Lower lobe of right lung (tissue), 2 donors: ENCODE data around the gene SPAG7. TPM values are rescaled to one million over a fixed set of nuclear protein-coding genes. Genes with fewer than 3 reads are reported as not detected.

ENCODE experiments used
- ATAC-seq, 2 donors: fragments of 200-7000 bp; cut with Tn5 transposase; one replicate each; pipeline ENCODE4 v1.9.1; 2020 to 2022; ENCODE audit warnings: mild to moderate bottlenecking in 2 of 2, moderate library complexity in 2 of 2
- DNase-seq: peaks from one replicate; pipeline ENCODE4 v3.0.0-alpha.2; 2020
- H3K27ac ChIP-seq: fragments of 200-600 bp; one replicate; pipeline ENCODE4 v1.8.0; 2022
- H3K27me3 ChIP-seq: fragments of 200-600 bp; one replicate; pipeline ENCODE4 v1.8.0; 2022; ENCODE audit warnings: low read depth
- H3K36me3 ChIP-seq: fragments of 200-600 bp; one replicate; pipeline ENCODE4 v1.8.0; 2022; ENCODE audit warnings: mild to moderate bottlenecking
- H3K4me1 ChIP-seq: fragments of 200-600 bp; one replicate; pipeline ENCODE4 v1.8.0; 2022
- H3K4me3 ChIP-seq: fragments of 200-600 bp; one replicate; pipeline ENCODE4 v1.8.0; 2022; ENCODE audit warnings: mild to moderate bottlenecking
- H3K9me3 ChIP-seq: fragments of 200-600 bp; one replicate; pipeline ENCODE4 v1.8.0; 2022
- intact Hi-C: fragments of 100-400 bp; cut with DNase I; formaldehyde crosslinking; loops from one replicate; pipeline ENCODE4 v1.11.0; 2022
- total RNA-seq: library from RNA; stranded (reverse); fragmentation: NEBNext Ultra II Directional; extraction: Animal tissue kit (Norgen Biotek cat#: 25700); gene quantifications from one replicate; pipeline ENCODE4 v1.2.1, GENCODE V29; 2021
- TF ChIP-seq, protein P1 (sequence below): fragments of 200-600 bp; IDR thresholded peaks from one replicate; pipeline ENCODE4 v1.8.0; 2022; ENCODE audit warnings: antibody characterized with exemption, mild to moderate bottlenecking
- donor health status: DM: no; HTN: yes; CAD: no; lungs with severe emphysema.

The SPAG7 gene
- total RNA-seq, 1 donor from 2014 or later, result 56.3 TPM

DNA sequence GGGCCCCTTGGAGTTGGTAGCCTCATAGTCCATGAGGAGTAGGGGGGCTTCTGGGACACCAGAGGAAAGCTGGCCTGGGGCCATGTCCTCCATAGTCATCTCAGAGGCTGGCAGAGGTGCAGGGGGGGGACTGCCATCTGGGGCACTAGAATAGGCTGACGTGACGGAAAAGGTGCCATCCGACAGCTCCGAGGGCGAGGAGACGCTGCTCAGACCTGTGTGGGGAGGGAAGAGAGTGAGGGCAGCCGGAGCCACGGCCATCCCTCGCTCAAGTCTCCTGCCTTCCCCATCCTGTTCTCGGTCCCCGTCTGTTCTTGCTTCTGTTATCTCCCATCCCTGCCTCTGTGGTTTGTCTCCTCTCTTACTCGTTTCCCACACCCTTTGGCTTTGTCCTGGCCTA, 4.7 kb upstream of the SPAG7 start:
- TF ChIP-seq, protein P1, sequence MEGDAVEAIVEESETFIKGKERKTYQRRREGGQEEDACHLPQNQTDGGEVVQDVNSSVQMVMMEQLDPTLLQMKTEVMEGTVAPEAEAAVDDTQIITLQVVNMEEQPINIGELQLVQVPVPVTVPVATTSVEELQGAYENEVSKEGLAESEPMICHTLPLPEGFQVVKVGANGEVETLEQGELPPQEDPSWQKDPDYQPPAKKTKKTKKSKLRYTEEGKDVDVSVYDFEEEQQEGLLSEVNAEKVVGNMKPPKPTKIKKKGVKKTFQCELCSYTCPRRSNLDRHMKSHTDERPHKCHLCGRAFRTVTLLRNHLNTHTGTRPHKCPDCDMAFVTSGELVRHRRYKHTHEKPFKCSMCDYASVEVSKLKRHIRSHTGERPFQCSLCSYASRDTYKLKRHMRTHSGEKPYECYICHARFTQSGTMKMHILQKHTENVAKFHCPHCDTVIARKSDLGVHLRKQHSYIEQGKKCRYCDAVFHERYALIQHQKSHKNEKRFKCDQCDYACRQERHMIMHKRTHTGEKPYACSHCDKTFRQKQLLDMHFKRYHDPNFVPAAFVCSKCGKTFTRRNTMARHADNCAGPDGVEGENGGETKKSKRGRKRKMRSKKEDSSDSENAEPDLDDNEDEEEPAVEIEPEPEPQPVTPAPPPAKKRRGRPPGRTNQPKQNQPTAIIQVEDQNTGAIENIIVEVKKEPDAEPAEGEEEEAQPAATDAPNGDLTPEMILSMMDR, result no peak
- intact Hi-C loops, result no loop called here
- Histone ChIP-seq H3K27ac (no peak overlapping the region), H3K4me1 (peaks cover 36% of the 10 kb centered on the region), H3K4me3 (no peak overlapping the region), H3K36me3 (peaks cover 77% of the 10 kb centered on the region), H3K27me3 (no peaks in the 10 kb centered on the region), H3K9me3 (no peaks in the 10 kb centered on the region)
- no peak for ATAC-seq
- no peak for DNase-seq

DNA sequence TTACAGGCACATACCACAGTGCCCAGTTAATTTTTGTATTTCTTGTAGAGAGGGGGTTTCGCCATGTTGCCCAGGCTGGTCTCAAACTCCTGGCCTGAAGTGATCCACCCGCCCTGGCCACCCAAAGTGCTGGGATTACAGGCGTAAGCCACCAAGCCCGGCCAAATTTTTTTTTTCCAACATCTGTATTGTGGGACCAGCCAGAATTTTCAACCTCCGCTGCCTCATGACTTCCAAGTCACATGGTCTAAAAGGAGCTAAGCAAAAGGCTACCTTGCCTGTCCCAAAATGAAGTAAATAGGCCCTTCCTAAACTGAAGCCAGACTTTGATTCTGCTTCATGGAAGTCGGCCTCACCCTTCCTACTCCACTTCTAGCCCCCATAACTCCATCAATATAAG, 4.2 kb upstream of the SPAG7 start:
- Histone ChIP-seq H3K4me1 (peaks cover 36% of the 10 kb centered on the region), H3K36me3 (peaks cover 72% of the 10 kb centered on the region), H3K9me3 (no peaks in the 10 kb centered on the region), H3K27me3 (no peaks in the 10 kb centered on the region), H3K4me3 (no peak overlapping the region), H3K27ac (no peak overlapping the region)
- ATAC-seq, result no peak
- intact Hi-C loops, result no loop called here
- no peak for DNase-seq
- TF ChIP-seq, protein P1, result no peak

DNA sequence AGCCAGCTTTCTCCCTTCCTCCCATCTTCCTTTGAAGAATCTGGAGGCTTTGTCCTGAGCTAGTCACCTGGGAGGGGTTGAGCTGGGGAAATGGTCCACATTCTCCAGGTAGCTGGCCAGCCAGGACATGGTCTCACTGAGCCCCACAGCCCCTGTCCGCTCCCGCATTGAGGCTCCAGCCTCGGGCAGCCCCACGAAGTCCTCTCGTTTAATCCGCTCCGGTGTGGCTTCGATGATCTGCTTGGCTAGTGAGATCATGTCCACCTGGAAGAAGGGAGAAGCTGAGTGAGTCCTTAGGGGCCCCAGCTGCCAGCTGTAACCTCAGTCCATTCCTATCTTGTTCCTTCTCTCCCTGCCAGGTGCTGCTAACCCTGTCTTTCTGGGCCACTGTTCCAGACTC, 2.7 kb upstream of the SPAG7 start:
- Histone ChIP-seq H3K36me3 (peaks cover 57% of the 10 kb centered on the region), H3K9me3 (no peaks in the 10 kb centered on the region), H3K4me3 (no peak overlapping the region), H3K27me3 (no peaks in the 10 kb centered on the region), H3K27ac (peak overlapping the region; percentile 34), H3K4me1 (peaks cover 50% of the 10 kb centered on the region)
- no peak for ATAC-seq
- TF ChIP-seq, protein P1, result no peak
- no peak for DNase-seq
- intact Hi-C loops, result no loop called here

DNA sequence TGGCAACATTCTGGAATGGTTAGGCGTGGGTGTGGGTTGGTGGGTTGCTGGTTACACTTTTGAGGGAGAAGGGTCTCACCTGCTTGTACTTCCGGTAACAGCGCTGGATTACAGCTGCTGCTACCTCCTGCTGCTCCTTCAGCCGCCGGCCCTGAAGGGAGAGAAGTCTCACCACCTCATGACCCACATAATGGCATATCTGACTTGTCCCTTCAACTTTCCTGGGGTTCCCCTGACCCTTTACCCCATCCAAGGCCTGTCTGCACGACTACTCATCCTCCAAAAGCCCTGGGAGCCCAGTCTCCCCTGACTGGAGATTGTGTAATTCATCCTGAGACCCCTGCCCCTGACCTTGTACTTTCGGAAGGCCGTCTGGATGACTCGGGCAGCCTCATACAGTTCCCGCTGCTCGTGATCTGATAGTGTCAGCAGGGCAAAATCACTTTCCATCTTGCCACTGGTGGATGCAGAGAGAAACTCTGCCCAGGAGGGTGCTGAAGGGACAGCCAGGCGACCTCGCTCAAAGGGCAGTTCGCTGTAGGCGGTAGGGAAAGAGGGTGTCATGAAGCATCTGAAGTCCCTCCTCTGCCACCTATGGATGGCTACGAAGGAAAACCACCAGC, 2.0 kb upstream of the SPAG7 start:
- Histone ChIP-seq H3K9me3 (no peaks in the 10 kb centered on the region), H3K4me3 (peak overlapping the region; percentile 94), H3K27me3 (no peaks in the 10 kb centered on the region), H3K36me3 (peaks cover 55% of the 10 kb centered on the region), H3K27ac (peak overlapping the region; percentile 34), H3K4me1 (peaks cover 52% of the 10 kb centered on the region)
- intact Hi-C loops, result no loop called here
- ATAC-seq, result no peak
- TF ChIP-seq, protein P1, result no peak
- no peak for DNase-seq

DNA sequence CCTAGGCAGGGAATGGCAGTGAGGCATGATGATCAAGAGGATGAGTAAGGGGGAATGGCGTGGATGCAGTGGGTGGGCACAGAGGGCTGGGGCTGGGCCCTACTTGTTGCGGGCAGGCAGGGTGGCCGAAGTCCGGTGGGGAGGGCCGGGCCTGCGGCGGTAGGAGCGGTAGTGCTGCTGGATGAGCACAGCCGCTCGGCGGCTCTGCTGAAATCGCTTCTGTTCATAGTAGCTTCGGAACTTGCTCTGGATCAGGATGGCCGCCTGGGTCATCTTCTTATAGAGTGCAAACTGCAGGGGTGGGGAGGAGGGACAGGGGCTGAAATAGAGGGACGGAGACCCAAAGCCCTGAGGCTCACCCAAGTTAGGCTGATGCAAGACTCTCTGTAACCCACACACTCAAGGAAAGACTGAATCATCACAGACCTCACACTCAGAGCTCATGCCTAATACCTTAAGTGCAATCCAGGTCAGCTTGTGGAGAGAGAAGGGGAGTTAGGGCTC, 1.5 kb upstream of the SPAG7 start:
- peak overlapping the region; percentile 93 for H3K27ac ChIP-seq
- intact Hi-C loops, result no loop called here
- peaks cover 52% of the 10 kb centered on the region for H3K4me1 ChIP-seq
- H3K4me3 ChIP-seq, result peak overlapping the region; percentile 94
- ATAC-seq, result no peak
- no peaks in the 10 kb centered on the region for H3K27me3 ChIP-seq
- H3K9me3 ChIP-seq, result no peaks in the 10 kb centered on the region
- peaks cover 50% of the 10 kb centered on the region for H3K36me3 ChIP-seq
- DNase-seq, result no peak
- TF ChIP-seq, protein P1, result no peak
